ENCODE measurements around the gene RPS23. TPM values are rescaled to one million over a fixed set of nuclear protein-coding genes. Genes with fewer than 3 reads are reported as not detected.

Gene RPS23
- total RNA-seq, 1 experiment from 2014 or later = 2,589 TPM

- peak; percentile 62; the same call in 1 of the 2 replicates for TF ChIP-seq PRRX2 (CRISPR knock-in tag; IDR thresholded peaks at IDR 0.05)
- TF ChIP-seq EMX1 (CRISPR knock-in tag; IDR thresholded peaks at IDR 0.05) = peak; percentile 80; the same call in 1 of the 2 replicates
- peak; percentile 79 for TF ChIP-seq ZNF425 (CRISPR knock-in tag; conservative IDR thresholded peaks at IDR 0.05)
- peak; percentile 87; the same call in 1 of the 2 replicates for TF ChIP-seq ZNF416 (CRISPR knock-in tag; IDR thresholded peaks at IDR 0.05)
- TF ChIP-seq, protein P1, sequence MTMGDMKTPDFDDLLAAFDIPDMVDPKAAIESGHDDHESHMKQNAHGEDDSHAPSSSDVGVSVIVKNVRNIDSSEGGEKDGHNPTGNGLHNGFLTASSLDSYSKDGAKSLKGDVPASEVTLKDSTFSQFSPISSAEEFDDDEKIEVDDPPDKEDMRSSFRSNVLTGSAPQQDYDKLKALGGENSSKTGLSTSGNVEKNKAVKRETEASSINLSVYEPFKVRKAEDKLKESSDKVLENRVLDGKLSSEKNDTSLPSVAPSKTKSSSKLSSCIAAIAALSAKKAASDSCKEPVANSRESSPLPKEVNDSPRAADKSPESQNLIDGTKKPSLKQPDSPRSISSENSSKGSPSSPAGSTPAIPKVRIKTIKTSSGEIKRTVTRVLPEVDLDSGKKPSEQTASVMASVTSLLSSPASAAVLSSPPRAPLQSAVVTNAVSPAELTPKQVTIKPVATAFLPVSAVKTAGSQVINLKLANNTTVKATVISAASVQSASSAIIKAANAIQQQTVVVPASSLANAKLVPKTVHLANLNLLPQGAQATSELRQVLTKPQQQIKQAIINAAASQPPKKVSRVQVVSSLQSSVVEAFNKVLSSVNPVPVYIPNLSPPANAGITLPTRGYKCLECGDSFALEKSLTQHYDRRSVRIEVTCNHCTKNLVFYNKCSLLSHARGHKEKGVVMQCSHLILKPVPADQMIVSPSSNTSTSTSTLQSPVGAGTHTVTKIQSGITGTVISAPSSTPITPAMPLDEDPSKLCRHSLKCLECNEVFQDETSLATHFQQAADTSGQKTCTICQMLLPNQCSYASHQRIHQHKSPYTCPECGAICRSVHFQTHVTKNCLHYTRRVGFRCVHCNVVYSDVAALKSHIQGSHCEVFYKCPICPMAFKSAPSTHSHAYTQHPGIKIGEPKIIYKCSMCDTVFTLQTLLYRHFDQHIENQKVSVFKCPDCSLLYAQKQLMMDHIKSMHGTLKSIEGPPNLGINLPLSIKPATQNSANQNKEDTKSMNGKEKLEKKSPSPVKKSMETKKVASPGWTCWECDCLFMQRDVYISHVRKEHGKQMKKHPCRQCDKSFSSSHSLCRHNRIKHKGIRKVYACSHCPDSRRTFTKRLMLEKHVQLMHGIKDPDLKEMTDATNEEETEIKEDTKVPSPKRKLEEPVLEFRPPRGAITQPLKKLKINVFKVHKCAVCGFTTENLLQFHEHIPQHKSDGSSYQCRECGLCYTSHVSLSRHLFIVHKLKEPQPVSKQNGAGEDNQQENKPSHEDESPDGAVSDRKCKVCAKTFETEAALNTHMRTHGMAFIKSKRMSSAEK (CRISPR knock-in tag; IDR thresholded peaks at IDR 0.05; ENCODE audit: borderline replicate concordance) = peak; percentile 86; the same call in 1 of the 2 replicates
- TF ChIP-seq, protein P2, sequence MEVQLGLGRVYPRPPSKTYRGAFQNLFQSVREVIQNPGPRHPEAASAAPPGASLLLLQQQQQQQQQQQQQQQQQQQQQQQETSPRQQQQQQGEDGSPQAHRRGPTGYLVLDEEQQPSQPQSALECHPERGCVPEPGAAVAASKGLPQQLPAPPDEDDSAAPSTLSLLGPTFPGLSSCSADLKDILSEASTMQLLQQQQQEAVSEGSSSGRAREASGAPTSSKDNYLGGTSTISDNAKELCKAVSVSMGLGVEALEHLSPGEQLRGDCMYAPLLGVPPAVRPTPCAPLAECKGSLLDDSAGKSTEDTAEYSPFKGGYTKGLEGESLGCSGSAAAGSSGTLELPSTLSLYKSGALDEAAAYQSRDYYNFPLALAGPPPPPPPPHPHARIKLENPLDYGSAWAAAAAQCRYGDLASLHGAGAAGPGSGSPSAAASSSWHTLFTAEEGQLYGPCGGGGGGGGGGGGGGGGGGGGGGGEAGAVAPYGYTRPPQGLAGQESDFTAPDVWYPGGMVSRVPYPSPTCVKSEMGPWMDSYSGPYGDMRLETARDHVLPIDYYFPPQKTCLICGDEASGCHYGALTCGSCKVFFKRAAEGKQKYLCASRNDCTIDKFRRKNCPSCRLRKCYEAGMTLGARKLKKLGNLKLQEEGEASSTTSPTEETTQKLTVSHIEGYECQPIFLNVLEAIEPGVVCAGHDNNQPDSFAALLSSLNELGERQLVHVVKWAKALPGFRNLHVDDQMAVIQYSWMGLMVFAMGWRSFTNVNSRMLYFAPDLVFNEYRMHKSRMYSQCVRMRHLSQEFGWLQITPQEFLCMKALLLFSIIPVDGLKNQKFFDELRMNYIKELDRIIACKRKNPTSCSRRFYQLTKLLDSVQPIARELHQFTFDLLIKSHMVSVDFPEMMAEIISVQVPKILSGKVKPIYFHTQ (CRISPR knock-in tag; IDR thresholded peaks at IDR 0.05) = peak; percentile 36; the same call in 1 of the 2 replicates
- TF ChIP-seq NFATC4 (CRISPR knock-in tag; IDR thresholded peaks at IDR 0.05) = peak; percentile 75
- no peak for TF ChIP-seq GTF2I (CRISPR knock-in tag; conservative IDR thresholded peaks at IDR 0.05)
- TF ChIP-seq, protein P3, sequence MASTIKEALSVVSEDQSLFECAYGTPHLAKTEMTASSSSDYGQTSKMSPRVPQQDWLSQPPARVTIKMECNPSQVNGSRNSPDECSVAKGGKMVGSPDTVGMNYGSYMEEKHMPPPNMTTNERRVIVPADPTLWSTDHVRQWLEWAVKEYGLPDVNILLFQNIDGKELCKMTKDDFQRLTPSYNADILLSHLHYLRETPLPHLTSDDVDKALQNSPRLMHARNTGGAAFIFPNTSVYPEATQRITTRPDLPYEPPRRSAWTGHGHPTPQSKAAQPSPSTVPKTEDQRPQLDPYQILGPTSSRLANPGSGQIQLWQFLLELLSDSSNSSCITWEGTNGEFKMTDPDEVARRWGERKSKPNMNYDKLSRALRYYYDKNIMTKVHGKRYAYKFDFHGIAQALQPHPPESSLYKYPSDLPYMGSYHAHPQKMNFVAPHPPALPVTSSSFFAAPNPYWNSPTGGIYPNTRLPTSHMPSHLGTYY (CRISPR knock-in tag; IDR thresholded peaks at IDR 0.05) = peak; percentile 81; the same call in 1 of the 2 replicates
- peak; percentile 90; the same call in 1 of the 2 replicates for TF ChIP-seq ZNF671 (CRISPR knock-in tag; IDR thresholded peaks at IDR 0.05)
- no peak for TF ChIP-seq FOXP1 (CRISPR knock-in tag; IDR thresholded peaks at IDR 0.05; ENCODE audit: borderline replicate concordance)
- no peak for TF ChIP-seq E2F5 (CRISPR knock-in tag; IDR thresholded peaks at IDR 0.05)
- ChIA-PET POLR2A (interaction anchor here (1.6 kb wide), 1 partner anchor 19 kb away, joined by 7 read pairs; no protein-coding TSS in a partner anchor), CTCF (interaction anchor here (0.8 to 1.4 kb wide), 3 partner anchors 17 to 37 kb away, joined by 3 to 5 read pairs (median 4); no protein-coding TSS in a partner anchor)
- no peaks in the 10 kb centered on the region for H3K27me3 Mint-ChIP-seq (ENCODE audit: low read depth)
- peaks cover 36% of the 10 kb centered on the region for H3K36me3 Mint-ChIP-seq
- no peaks in the 10 kb centered on the region for H3K9me3 Mint-ChIP-seq
- H3K4me1 Mint-ChIP-seq = peaks cover 57% of the 10 kb centered on the region
- H3K27ac Mint-ChIP-seq = peak overlapping the region; percentile 94
- H3K4me3 Mint-ChIP-seq = peak overlapping the region; percentile 46
- no peak for ATAC-seq
- no peak for DNase-seq (ENCODE audit: low spot score)
Measured at GRCh38 chr5:82275216-82275664, 2.9 kb downstream of the RPS23 start.

Data from WTC11 (cell line).